Measurements from ENCODE around the gene C6orf132.

Gene C6orf132

GRCh38 chr6:42106112-42107023 lies 36.1 kb downstream of the C6orf132 start:
- H3K4me3 ChIP-seq (ENCODE audit: low read depth, low read length), result no peak overlapping the region
- TF ChIP-seq CTCF (IDR thresholded peaks at IDR 0.05; ENCODE audit: control insufficient read depth, extremely low read depth, insufficient read depth), result no peak
- DNase-seq (ENCODE audit: low read depth), result no peak

GRCh38 chr6:42105709-42106108 lies 36.7 kb downstream of the C6orf132 start:
- no peak overlapping the region for H3K4me3 ChIP-seq (ENCODE audit: low read depth, low read length)
- no peak for TF ChIP-seq CTCF (IDR thresholded peaks at IDR 0.05; ENCODE audit: control insufficient read depth, extremely low read depth, insufficient read depth)
- DNase-seq (ENCODE audit: low read depth), result no peak

GRCh38 chr6:42105156-42105648 lies 37.2 kb downstream of the C6orf132 start:
- H3K4me3 ChIP-seq (ENCODE audit: low read depth, low read length), result no peak overlapping the region
- DNase-seq (ENCODE audit: low read depth), result no peak
- TF ChIP-seq CTCF (IDR thresholded peaks at IDR 0.05; ENCODE audit: control insufficient read depth, extremely low read depth, insufficient read depth), result no peak

- DNase-seq (ENCODE audit: low read depth), result no peak
- H3K4me3 ChIP-seq (ENCODE audit: low read depth, low read length), result no peak overlapping the region
- TF ChIP-seq CTCF (IDR thresholded peaks at IDR 0.05; ENCODE audit: control insufficient read depth, extremely low read depth, insufficient read depth), result no peak
Observed at GRCh38 chr6:42104804-42105125, 37.7 kb downstream of the C6orf132 start.

GRCh38 chr6:42104095-42104803 lies 38.2 kb downstream of the C6orf132 start:
- H3K4me3 ChIP-seq (ENCODE audit: low read depth, low read length), result no peak overlapping the region

GRCh38 chr6:42103753-42104094 lies 38.7 kb downstream of the C6orf132 start:
- DNase-seq (ENCODE audit: low read depth), result no peak
- H3K4me3 ChIP-seq (ENCODE audit: low read depth, low read length), result no peak overlapping the region
- no peak for TF ChIP-seq CTCF (IDR thresholded peaks at IDR 0.05; ENCODE audit: control insufficient read depth, extremely low read depth, insufficient read depth)

More at GRCh38 chr6:42104095-42104803, 38.2 kb downstream of the C6orf132 start:
- no peak for TF ChIP-seq CTCF (IDR thresholded peaks at IDR 0.05; ENCODE audit: control insufficient read depth, extremely low read depth, insufficient read depth)
- DNase-seq (ENCODE audit: low read depth), result no peak

Data from LNCaP clone FGC (cell line).